ENCODE results near the gene PTH1R. TPM values are rescaled to one million over a fixed set of nuclear protein-coding genes. Genes with fewer than 3 reads are reported as not detected.

Gene PTH1R
- 0.28 to 0.89 TPM (median 0.58 TPM) in 5 replicates for total RNA-seq (2022; extraction: Qiagen RNA extraction; ENCODE audit: low read depth)

GRCh38 chr3:46877406-46878125, at the start of gene PTH1R:
Gene PTH1R, plus strand, starts transcription at chr3:46877721. Its CDS starts 5,839 bp downstream, at chr3:46883560.

GRCh38 chr3:46863261-46863782, 14.2 kb upstream of the PTH1R start, which contains the start of gene MYL3:
Gene MYL3, minus strand, starts transcription at chr3:46863444. Its CDS starts 54 bp downstream, at chr3:46863390.

Other genes starting within 250 kb of the PTH1R start
- gene ALS2CL, start 184.0 kb upstream of the PTH1R start, total RNA-seq (2022; extraction: Qiagen RNA extraction; ENCODE audit: low read depth) = 7.2 to 9.5 TPM (median 9.0 TPM) in 5 replicates
- gene TMIE, start 176.3 kb upstream of the PTH1R start, total RNA-seq (2022; extraction: Qiagen RNA extraction; ENCODE audit: low read depth) = 0.09 to 0.11 TPM in 2 of 5 replicates, not detected in the others
- not detected in 5 replicates for gene PRSS50, start 159.9 kb upstream of the PTH1R start, total RNA-seq (2022; extraction: Qiagen RNA extraction; ENCODE audit: low read depth)
- gene MYL3, start 14.3 kb upstream of the PTH1R start, total RNA-seq (2022; extraction: Qiagen RNA extraction; ENCODE audit: low read depth) = 0.16 TPM in 1 of 5 replicates, not detected in the others
- 56.7 to 122 TPM (median 59.8 TPM) in 5 replicates for gene CCDC12, start 99.0 kb downstream of the PTH1R start, total RNA-seq (2022; extraction: Qiagen RNA extraction; ENCODE audit: low read depth)
- 45.6 to 87.5 TPM (median 63.1 TPM) in 5 replicates for gene NBEAL2, start 101.9 kb downstream of the PTH1R start, total RNA-seq (2022; extraction: Qiagen RNA extraction; ENCODE audit: low read depth)

Measured in A549 treated with ZK216348 at 1 μM for 4 hours (cell line).